HG03354 (cell line): ENCODE measurements around the gene DPH1.

Experiments used
- ATAC-seq: cut with Tn5 transposase; IDR thresholded peaks from one replicate; pipeline ENCODE4 v1.9.1; 2021; ENCODE audit warnings: mild to moderate bottlenecking; ENCODE audit not compliant: unreplicated experiment, poor library complexity, severe bottlenecking

Gene DPH1

GRCh38 chr17:2044263-2044894, 14.4 kb downstream of the DPH1 start:
- no peak for ATAC-seq

- ATAC-seq, result no peak
These were observed 17.6 kb downstream of the DPH1 start for GRCh38 chr17:2047590-2047989.

- no peak for ATAC-seq
These were observed 18.9 kb downstream of the DPH1 start for GRCh38 chr17:2048805-2049204.

- peak; percentile 53 for ATAC-seq
These were observed 19.7 kb downstream of the DPH1 start for GRCh38 chr17:2049333-2050299.

- peak; percentile 8 for ATAC-seq
These were observed 20.5 kb downstream of the DPH1 start for GRCh38 chr17:2050300-2051060.

- no peak for ATAC-seq
These were observed 21.3 kb downstream of the DPH1 start for GRCh38 chr17:2051061-2051932.

GRCh38 chr17:2051933-2052559, 22.1 kb downstream of the DPH1 start:
- ATAC-seq, result no peak

- ATAC-seq, result no peak
These were observed 23.7 kb downstream of the DPH1 start for GRCh38 chr17:2053380-2054261.

- ATAC-seq, result no peak
These were observed 24.2 kb downstream of the DPH1 start for GRCh38 chr17:2054262-2054511.

- ATAC-seq, result peak; percentile 38
These were observed 24.7 kb downstream of the DPH1 start, which contains the start of gene HIC1 for GRCh38 chr17:2054512-2055291. TSS of gene HIC1 (plus strand) at chr17:2055103. CDS start at chr17:2056691, 1,588 bp downstream.

GRCh38 chr17:2055292-2056205, 25.6 kb downstream of the DPH1 start:
- ATAC-seq, result no peak

GRCh38 chr17:2056206-2057174, 26.5 kb downstream of the DPH1 start:
- ATAC-seq, result no peak

GRCh38 chr17:2057175-2057759, 27.3 kb downstream of the DPH1 start:
- no peak for ATAC-seq

- no peak for ATAC-seq
These were observed 28.0 kb downstream of the DPH1 start for GRCh38 chr17:2057760-2058585.
